Activated naive CD8-positive, alpha-beta T cell (primary cell): ENCODE results near the gene ATF6.

Source experiments
- H3K27ac Mint-ChIP-seq: one replicate; pipeline ENCODE4 v1.8.0; 2021; ENCODE audit warnings: mixed read lengths
- H3K27me3 Mint-ChIP-seq: one replicate; pipeline ENCODE4 v1.8.0; 2021; ENCODE audit warnings: mixed read lengths
- H3K36me3 Mint-ChIP-seq: one replicate; pipeline ENCODE4 v1.8.0; 2021; ENCODE audit warnings: mixed read lengths
- H3K4me1 Mint-ChIP-seq: one replicate; pipeline ENCODE4 v1.8.0; 2021; ENCODE audit warnings: low read depth, mixed read lengths
- H3K4me3 Mint-ChIP-seq: one replicate; pipeline ENCODE4 v1.8.0; 2021; ENCODE audit warnings: mild to moderate bottlenecking, mixed read lengths
- H3K9me3 Mint-ChIP-seq: one replicate; pipeline ENCODE4 v1.8.0; 2021; ENCODE audit warnings: low read depth, mixed read lengths

The ATF6 gene

DNA sequence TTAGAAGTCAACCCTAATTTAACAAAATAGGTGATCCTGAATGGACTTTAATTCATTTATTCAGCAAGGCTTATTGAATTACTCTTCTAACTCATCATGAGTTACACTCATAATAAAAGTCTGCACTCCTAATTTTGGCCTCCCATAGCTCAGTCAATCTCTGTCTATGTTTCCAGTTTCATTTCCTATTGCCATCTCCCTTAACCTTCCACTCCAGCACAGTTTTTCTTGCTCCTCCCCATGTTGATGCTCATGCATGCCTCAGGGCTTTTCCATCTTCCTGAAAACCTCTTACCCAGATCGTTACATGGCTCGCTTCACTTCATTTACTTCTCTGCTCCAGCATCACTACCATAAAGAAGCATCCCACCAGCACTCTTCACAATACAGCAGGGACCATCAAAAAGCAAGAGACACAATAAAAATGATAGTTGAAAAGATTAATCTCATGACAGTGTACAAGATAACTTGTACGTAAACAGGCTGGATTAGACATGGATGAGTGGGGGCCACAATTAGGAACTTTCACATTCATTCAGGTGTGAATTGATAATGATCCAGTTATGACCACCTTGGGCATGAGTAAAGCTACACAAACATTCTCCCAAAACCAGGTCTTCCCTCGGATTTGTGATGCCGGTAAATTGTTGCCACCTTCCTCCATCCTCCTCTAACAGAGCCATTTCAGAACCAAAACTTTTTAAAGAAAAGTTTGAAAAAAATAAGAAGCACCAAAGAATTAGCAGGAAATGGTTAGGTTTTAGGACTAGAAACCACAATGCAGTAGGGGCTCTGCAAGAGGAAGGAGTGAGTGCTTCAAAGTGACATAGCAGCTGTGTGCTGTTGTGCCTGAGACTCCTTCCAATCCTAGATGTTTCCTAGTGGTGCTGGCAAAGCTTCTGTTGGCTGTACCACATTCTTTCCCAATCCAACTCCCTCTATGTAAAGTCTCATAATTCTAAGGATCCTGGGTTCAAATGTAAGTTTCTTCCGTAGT lies 167.8 kb downstream of the ATF6 start:
- peaks cover 21% of the 10 kb centered on the region for H3K36me3 Mint-ChIP-seq
- peak overlapping the region; percentile 83 for H3K27ac Mint-ChIP-seq
- peaks cover 66% of the 10 kb centered on the region for H3K4me1 Mint-ChIP-seq
- H3K9me3 Mint-ChIP-seq = no peaks in the 10 kb centered on the region
- H3K27me3 Mint-ChIP-seq = no peaks in the 10 kb centered on the region
- peak overlapping the region; percentile 50 for H3K4me3 Mint-ChIP-seq

DNA sequence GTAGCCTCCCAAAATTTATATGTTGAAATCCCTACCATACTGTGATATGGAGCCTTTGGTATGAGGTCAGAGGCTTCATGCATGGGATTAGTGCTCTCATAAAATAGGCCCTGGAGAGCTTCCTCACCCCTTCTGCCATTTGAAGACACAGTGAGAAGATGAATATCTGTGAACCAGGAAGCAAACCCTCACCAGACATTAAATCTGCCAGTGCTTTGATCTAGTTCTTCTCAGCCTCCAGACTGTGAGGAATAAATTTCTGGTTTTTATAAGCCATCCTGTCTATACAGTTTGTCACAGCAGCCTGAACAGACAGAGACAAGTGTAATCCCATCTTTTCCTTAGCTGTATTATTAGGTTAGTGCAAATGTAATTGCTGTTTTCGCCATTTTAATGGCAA lies 169.1 kb downstream of the ATF6 start:
- H3K36me3 Mint-ChIP-seq = peaks cover 9% of the 10 kb centered on the region
- no peaks in the 10 kb centered on the region for H3K9me3 Mint-ChIP-seq
- H3K4me3 Mint-ChIP-seq = peak overlapping the region; percentile 50
- H3K27me3 Mint-ChIP-seq = no peaks in the 10 kb centered on the region
- peak overlapping the region; percentile 83 for H3K27ac Mint-ChIP-seq
- peaks cover 55% of the 10 kb centered on the region for H3K4me1 Mint-ChIP-seq

DNA sequence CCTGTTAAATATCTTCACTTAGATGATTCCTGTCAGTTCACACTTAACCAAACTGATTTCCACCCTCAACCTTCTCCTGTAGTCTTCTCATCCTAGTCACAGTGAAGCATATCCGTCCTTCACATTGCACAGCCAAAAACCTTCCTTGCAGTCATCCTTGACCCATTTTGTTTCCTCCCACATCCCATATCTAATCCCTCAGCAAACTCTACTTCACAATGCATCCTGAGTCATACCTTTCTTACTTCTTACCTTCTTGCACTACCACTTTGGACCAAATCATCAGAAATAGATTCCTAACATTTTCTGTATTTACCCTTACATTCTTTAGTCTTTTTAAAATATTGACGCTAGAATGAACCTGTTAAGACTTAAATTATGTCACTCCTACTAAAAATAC lies 170.7 kb downstream of the ATF6 start:
- Mint-ChIP-seq H3K27me3 (no peaks in the 10 kb centered on the region), H3K36me3 (peaks cover 11% of the 10 kb centered on the region), H3K27ac (peak overlapping the region; percentile 50), H3K4me1 (peaks cover 54% of the 10 kb centered on the region), H3K4me3 (no peak overlapping the region), H3K9me3 (no peaks in the 10 kb centered on the region)

DNA sequence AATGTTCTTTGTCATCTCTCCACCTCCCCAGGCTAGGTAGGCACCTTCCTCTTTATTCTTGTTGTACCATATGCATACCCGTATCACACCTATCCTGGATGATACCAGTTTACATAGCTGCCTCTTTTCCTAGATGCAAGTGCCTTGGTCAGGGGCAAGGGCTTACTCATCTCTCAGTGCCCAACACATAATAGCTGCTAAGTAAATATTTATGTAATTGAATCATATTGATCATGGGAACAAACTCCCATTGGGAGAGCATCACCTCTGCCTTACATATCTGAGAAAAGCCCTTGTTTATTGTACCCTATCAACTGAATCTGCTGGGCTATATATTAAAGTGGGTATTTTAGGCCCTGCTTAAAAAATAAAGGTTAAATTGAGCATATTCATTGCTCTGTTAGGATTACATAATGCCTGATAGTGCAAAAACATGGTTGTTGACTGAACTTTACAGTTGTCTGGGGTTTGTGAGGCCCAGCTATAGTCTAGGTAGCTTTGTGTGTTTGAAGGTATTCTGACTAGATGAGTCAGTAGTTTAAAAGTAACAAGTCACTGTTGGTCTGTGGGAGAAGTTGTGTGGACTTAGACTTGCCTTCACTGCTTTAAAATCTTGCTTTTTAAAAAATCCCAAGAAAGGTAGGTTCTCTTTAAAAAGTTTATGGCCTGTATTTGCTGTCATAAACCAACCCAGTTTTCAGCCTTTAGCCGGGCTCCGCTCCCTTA lies 174.9 kb downstream of the ATF6 start:
- Mint-ChIP-seq H3K4me3 (no peak overlapping the region), H3K4me1 (peaks cover 13% of the 10 kb centered on the region), H3K36me3 (peaks cover 35% of the 10 kb centered on the region), H3K9me3 (no peaks in the 10 kb centered on the region), H3K27ac (no peak overlapping the region), H3K27me3 (no peaks in the 10 kb centered on the region)

DNA sequence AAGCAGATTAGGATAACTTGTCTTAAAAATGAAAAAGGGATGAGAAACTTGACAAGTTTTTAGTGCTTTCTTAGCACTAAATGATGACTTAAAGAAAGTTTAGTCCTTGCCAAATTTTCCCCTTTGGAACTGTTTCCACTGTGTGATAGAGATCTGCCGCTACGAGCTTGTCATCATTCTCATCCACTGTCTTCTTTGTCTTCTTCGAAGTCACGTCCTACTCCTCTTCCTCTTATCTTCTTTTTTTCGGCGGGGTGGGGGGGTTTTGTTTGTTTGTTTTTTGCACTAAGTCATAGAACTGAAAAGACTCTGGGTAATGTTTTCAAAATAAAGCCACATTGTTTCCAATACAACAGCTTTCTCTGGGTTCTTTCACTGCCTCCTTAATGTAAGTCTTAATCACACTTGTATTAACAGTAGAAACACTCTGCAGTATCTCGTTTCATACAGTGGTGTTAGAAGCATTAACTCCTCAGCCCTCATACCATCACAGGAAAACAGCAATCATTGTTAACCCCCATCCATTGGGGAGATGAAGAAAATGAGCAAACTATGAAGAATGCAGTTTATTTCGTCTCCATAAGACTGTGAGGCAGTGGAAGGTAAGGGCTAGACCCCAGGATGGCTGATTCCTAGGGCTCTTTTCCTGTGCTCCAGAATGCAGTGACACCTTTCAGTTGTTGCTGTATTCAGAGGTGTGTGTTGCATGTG lies 175.8 kb downstream of the ATF6 start:
- H3K4me3 Mint-ChIP-seq = no peak overlapping the region
- H3K36me3 Mint-ChIP-seq = peaks cover 32% of the 10 kb centered on the region
- no peaks in the 10 kb centered on the region for H3K9me3 Mint-ChIP-seq
- no peaks in the 10 kb centered on the region for H3K27me3 Mint-ChIP-seq
- H3K27ac Mint-ChIP-seq = no peak overlapping the region
- peaks cover 7% of the 10 kb centered on the region for H3K4me1 Mint-ChIP-seq

DNA sequence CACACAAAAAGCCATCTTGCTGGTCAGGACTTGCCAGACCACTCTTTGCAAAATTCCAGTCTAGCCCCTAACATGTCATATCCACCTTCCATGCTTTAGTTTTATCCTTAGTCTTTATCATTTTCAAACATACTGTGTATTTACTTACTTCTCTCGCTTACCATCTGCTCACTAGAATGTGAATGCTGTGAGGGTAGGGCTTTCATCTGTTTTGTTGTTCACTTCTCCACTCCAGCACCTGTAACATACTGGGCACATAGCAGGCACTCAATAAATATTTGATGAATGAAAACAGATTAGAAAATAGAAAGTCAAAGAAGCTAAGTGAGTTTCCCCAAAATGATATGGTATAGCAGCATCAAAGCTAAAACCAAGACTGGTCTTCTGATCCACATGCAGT lies 177.6 kb downstream of the ATF6 start:
- Mint-ChIP-seq H3K27ac (no peak overlapping the region), H3K27me3 (no peaks in the 10 kb centered on the region), H3K9me3 (no peaks in the 10 kb centered on the region), H3K4me1 (peaks cover 5% of the 10 kb centered on the region), H3K4me3 (no peak overlapping the region), H3K36me3 (peaks cover 35% of the 10 kb centered on the region)

DNA sequence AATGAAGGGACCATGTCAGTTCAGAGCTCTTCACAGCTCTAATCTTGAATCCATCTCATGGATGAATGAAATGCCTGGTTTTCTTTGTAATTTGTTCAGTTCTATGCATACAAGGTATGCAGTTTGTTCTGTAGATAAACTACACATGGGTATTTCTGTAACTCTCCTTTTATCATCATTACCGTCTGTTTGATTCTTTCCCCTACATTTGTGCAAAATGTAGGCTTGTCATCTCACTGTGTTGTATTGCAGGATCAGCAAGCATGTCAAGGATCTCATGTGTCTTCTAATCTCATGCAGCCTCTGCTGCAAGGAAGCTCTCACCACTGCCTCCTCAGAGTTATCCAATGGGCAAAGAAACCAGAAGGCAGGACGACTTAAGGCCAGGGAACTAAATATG lies 178.3 kb downstream of the ATF6 start:
- Mint-ChIP-seq H3K36me3 (peaks cover 38% of the 10 kb centered on the region), H3K27ac (no peak overlapping the region), H3K27me3 (no peaks in the 10 kb centered on the region), H3K9me3 (no peaks in the 10 kb centered on the region), H3K4me1 (peaks cover 5% of the 10 kb centered on the region), H3K4me3 (no peak overlapping the region)

DNA sequence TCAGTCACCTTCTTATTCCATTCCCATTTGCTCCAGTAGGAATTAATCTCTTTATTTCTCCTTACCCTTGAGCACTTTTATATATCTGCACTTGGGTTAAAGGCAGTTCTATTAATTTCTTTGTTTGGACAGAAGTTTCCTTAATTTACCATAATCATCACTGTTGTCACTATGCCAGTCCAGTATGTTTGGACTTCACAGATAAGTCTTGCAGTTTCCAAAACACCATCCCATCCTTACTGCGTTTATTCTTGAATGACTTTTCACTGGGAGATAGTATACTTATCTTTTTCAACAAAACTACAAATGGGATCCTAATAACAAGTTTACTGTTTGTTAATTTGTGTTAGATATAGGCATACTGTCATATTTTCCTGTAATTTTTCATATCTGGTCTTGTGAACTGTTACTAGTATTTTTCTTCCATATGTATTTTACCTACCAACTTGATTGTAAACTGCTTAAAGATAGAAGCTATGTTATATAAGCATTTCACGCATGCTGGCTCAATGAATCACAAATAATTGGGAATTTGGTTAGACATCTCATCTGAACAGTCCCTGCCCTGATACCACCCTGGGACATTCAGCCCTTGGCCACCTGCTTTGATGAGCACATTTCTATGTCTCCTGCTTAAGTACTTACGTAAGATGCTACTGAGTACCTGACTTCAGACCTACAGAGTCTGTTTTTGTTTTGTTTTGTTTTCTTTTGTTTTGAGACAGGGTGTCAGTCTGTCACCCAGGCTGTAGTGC lies 179.4 kb downstream of the ATF6 start:
- peaks cover 45% of the 10 kb centered on the region for H3K36me3 Mint-ChIP-seq
- H3K4me3 Mint-ChIP-seq = no peak overlapping the region
- peaks cover 5% of the 10 kb centered on the region for H3K4me1 Mint-ChIP-seq
- H3K27me3 Mint-ChIP-seq = no peaks in the 10 kb centered on the region
- no peaks in the 10 kb centered on the region for H3K9me3 Mint-ChIP-seq
- H3K27ac Mint-ChIP-seq = no peak overlapping the region

DNA sequence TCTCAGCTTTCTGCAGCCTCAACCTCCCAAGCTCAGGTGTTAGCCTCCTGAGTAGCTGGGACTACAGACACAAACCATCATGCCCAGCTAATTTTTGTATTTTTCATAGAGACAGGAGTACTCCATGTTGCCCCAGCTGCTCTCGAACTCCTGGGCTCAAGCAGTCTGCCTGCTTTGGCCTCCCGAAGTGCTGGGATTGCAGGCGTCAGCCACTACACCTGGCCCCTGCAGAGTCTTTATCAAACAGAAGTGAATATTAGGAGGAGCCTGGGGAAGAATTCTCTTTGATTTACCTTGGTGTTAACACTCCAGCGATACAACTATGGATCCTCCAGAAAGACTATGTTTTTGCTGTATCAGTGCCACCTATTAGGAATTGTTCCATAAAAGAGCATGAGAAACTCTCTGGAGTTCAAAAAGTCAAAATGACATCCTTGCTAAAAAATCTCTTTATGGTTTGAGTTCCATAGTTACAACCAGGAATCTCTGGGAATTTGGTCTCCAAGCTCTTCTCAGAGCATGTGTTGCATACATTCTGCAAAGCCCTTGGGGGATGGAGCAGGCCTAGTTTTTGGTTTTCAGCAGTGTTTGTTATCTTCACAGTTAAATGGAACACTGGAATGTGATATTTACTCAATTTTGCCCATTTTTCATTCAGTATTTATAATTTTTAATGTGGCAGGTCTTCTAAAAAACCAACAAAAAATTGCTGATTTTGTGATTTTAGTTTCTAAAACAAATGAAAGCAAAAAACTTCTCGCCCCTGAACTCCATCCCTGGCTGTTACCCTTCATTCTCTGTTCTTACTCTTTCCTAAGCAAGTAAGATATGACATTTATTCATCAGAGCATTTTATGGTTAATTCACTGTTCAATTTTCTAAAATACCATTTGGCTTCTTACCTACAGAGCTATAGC lies 180.2 kb downstream of the ATF6 start:
- no peak overlapping the region for H3K4me3 Mint-ChIP-seq
- H3K36me3 Mint-ChIP-seq = peaks cover 48% of the 10 kb centered on the region
- H3K27ac Mint-ChIP-seq = peak overlapping the region; percentile 6
- H3K4me1 Mint-ChIP-seq = peaks cover 5% of the 10 kb centered on the region
- no peaks in the 10 kb centered on the region for H3K9me3 Mint-ChIP-seq
- no peaks in the 10 kb centered on the region for H3K27me3 Mint-ChIP-seq

DNA sequence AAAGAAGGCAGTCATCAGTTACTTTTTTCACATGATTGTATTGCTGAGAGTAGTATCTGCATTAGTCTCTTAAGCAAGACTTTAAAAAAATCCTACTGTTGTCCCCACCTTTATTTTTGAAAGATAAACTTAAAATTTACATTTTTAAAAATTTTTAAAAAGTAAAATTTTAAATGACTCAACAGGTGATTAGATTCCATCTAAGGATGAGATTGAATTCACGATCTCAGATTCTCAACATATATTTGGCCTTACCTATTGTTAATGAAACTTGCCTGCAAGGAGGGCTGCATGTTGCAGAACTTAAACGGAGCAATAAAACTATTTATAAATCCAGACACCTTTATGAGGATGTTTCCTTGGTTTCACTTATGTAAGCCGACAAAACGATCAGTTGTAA lies 182.3 kb downstream of the ATF6 start:
- Mint-ChIP-seq H3K27ac (no peak overlapping the region), H3K9me3 (no peaks in the 10 kb centered on the region), H3K36me3 (peaks cover 38% of the 10 kb centered on the region), H3K4me3 (no peak overlapping the region), H3K27me3 (no peaks in the 10 kb centered on the region), H3K4me1 (peaks cover 17% of the 10 kb centered on the region)

DNA sequence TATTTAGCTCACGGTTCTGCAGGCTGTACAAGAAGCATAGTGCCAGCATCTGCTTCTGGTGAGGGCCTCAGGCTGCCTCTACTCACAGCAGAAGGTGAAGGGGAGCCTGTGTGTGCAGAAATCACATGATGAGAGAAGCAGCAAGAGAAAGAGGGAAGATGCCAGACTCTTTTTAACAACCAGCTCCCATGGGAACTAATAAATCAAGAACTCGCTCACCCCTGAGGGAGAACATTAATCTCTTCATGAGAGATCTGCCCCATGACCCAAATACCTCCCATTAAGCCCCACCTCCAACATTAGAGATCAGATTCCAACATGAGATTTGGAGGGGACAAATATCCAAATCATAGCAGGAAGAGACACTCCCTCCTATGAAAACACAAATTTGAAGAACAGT lies 183.4 kb downstream of the ATF6 start:
- Mint-ChIP-seq H3K4me3 (no peak overlapping the region), H3K27me3 (no peaks in the 10 kb centered on the region), H3K9me3 (no peaks in the 10 kb centered on the region), H3K36me3 (peaks cover 31% of the 10 kb centered on the region), H3K27ac (peak overlapping the region; percentile 22), H3K4me1 (peaks cover 28% of the 10 kb centered on the region)

DNA sequence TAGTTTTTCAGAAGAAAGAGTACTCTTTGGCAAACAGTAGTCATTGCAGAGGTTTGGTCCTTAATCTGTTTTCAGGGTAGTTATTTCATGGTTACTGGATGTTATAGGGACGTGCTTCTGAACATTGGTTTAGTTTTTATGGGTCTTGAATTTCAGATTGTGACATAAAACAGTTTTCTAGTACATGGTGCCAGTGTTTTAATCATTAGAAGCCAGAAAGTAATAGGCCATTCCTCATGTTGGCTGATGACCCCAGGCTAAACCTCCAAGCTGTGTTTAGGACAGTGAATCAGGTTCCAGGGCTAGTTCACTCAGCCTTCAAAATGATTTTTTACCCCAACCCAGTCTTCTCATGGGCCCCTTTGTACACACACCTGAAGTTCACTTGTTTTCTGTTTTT lies 184.3 kb downstream of the ATF6 start:
- H3K36me3 Mint-ChIP-seq = peaks cover 30% of the 10 kb centered on the region

DNA sequence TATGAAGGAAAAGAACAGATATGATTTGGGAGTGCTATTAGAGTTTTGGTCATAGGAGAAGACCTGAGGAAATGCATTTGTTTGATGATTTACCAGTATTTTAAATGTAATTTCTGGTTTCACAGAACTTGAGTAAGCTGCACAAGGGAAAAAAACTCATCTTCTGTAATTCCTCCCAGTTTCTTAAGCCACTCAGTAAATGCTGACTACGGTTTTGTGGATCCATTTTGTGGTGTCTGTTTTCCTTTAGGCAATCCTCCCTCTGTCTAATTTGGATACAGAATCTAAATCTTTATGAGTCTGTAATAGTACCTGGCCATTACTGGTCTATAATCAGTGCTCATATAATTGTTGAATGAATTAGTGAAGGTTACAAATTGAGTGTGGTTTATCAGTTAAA lies 185.5 kb downstream of the ATF6 start:
- Mint-ChIP-seq H3K9me3 (no peaks in the 10 kb centered on the region), H3K4me1 (peaks cover 35% of the 10 kb centered on the region), H3K36me3 (peaks cover 29% of the 10 kb centered on the region), H3K4me3 (no peak overlapping the region), H3K27me3 (no peaks in the 10 kb centered on the region), H3K27ac (no peak overlapping the region)

More for the DNA sequence above, 184.3 kb downstream of the ATF6 start:
- no peaks in the 10 kb centered on the region for H3K9me3 Mint-ChIP-seq
- peaks cover 33% of the 10 kb centered on the region for H3K4me1 Mint-ChIP-seq
- no peak overlapping the region for H3K4me3 Mint-ChIP-seq
- no peaks in the 10 kb centered on the region for H3K27me3 Mint-ChIP-seq
- no peak overlapping the region for H3K27ac Mint-ChIP-seq
